Left ventricle myocardium inferior (tissue), 1 donor: ENCODE measurements around the gene SLC25A34. TPM values are rescaled to one million over a fixed set of nuclear protein-coding genes. Genes with fewer than 3 reads are reported as not detected.

ENCODE experiments used
- DNase-seq: peaks from one replicate; pipeline ENCODE4 v3.0.0-alpha.2; 2020
- H3K27ac ChIP-seq: fragments of 200-600 bp; replicated peaks from 2 replicates; pipeline ENCODE4 v1.8.0; 2021
- H3K27me3 ChIP-seq: fragments of 200-600 bp; 2 replicates; pipeline ENCODE4 v1.8.0; 2021; ENCODE audit warnings: low read depth
- H3K36me3 ChIP-seq: fragments of 200-600 bp; 2 replicates; pipeline ENCODE4 v1.8.0; 2021
- H3K4me1 ChIP-seq: fragments of 200-600 bp; 2 replicates; pipeline ENCODE4 v1.8.0; 2021
- H3K4me3 ChIP-seq: fragments of 200-600 bp; 2 replicates; pipeline ENCODE4 v1.8.0; 2021; ENCODE audit warnings: mild to moderate bottlenecking, moderate library complexity
- H3K9me3 ChIP-seq: fragments of 200-600 bp; replicated peaks from 2 replicates; pipeline ENCODE4 v1.8.0; 2021
- CTCF ChIP-seq: fragments of 200-600 bp; IDR thresholded peaks from 2 replicates; pipeline ENCODE4 v1.8.0; 2021; ENCODE audit warnings: antibody characterized with exemption, mild to moderate bottlenecking, borderline replicate concordance
- intact Hi-C: fragments of 100-400 bp; cut with micrococcal nuclease; formaldehyde crosslinking; loops from one replicate; pipeline ENCODE4 v1.11.0; 2022
- total RNA-seq: library from RNA; stranded (reverse); fragmentation: NEBNext Ultra II Directional; extraction: Animal tissue kit (Norgen Biotek cat#: 25700); gene quantifications from one replicate; pipeline ENCODE4 v1.2.1, GENCODE V29; 2021
- donor health status: DM: no; HTN: yes; CAD: no; lungs with severe emphysema.

Gene SLC25A34
- total RNA-seq, 1 donor from 2014 or later = 34.0 TPM

GRCh38 chr1:15734901-15735300 is 1.2 kb upstream of the SLC25A34 start:
- Histone ChIP-seq H3K9me3 (no peaks in the 10 kb centered on the region), H3K36me3 (peaks cover 51% of the 10 kb centered on the region), H3K27ac (peak overlapping the region; percentile 95), H3K4me3 (no peak overlapping the region), H3K27me3 (no peaks in the 10 kb centered on the region), H3K4me1 (peaks cover 53% of the 10 kb centered on the region)
- no peak for DNase-seq
- intact Hi-C loops = no loop called here
- TF ChIP-seq CTCF = no peak

- DNase-seq = no peak
- no peak overlapping the region for H3K4me3 ChIP-seq
- H3K27me3 ChIP-seq = no peaks in the 10 kb centered on the region
- intact Hi-C loops = no loop called here
- H3K9me3 ChIP-seq = no peaks in the 10 kb centered on the region
- peak overlapping the region; percentile 95 for H3K27ac ChIP-seq
- TF ChIP-seq CTCF = no peak
- peaks cover 45% of the 10 kb centered on the region for H3K36me3 ChIP-seq
- peaks cover 53% of the 10 kb centered on the region for H3K4me1 ChIP-seq
Measured at GRCh38 chr1:15735304-15736037, 587 bp upstream of the SLC25A34 start.

GRCh38 chr1:15736892-15737261 is 819 bp downstream of the SLC25A34 start:
- Histone ChIP-seq H3K9me3 (no peaks in the 10 kb centered on the region), H3K27me3 (no peaks in the 10 kb centered on the region), H3K4me3 (peak overlapping the region; percentile 64), H3K4me1 (peaks cover 63% of the 10 kb centered on the region), H3K27ac (peak overlapping the region; percentile 95), H3K36me3 (peaks cover 31% of the 10 kb centered on the region)
- no peak for TF ChIP-seq CTCF
- no peak for DNase-seq
- intact Hi-C loops = no loop called here

GRCh38 chr1:15737324-15738319 is 1.6 kb downstream of the SLC25A34 start:
- TF ChIP-seq CTCF = no peak
- Histone ChIP-seq H3K4me3 (peak overlapping the region; percentile 64), H3K9me3 (no peaks in the 10 kb centered on the region), H3K27ac (peak overlapping the region; percentile 95), H3K4me1 (peaks cover 63% of the 10 kb centered on the region), H3K27me3 (no peaks in the 10 kb centered on the region), H3K36me3 (peaks cover 24% of the 10 kb centered on the region)
- intact Hi-C loops = no loop called here
- DNase-seq = no peak

GRCh38 chr1:15738416-15739113 is 2.5 kb downstream of the SLC25A34 start:
- intact Hi-C loops = no loop called here
- DNase-seq = no peak
- no peak for TF ChIP-seq CTCF
- H3K36me3 ChIP-seq = peaks cover 14% of the 10 kb centered on the region
- no peaks in the 10 kb centered on the region for H3K27me3 ChIP-seq
- no peaks in the 10 kb centered on the region for H3K9me3 ChIP-seq
- H3K27ac ChIP-seq = peak overlapping the region; percentile 95
- peaks cover 63% of the 10 kb centered on the region for H3K4me1 ChIP-seq
- peak overlapping the region; percentile 64 for H3K4me3 ChIP-seq
